Stimulated activated CD4-positive, alpha-beta T cell treated with anti-CD3 and anti-CD28 coated beads, Interleukin-12 subunit alpha, Interleukin-12 subunit beta, amount 100 ng/mL, for 48 hours (primary cell): ENCODE data around the gene FSTL4.

Source experiments
- DNase-seq, 3 donors: peaks; one replicate each; pipeline ENCODE4 v3.0.0-alpha.2; 2020; ENCODE audit warnings: low read depth in 2 of 3, low spot score in 1 of 3

FSTL4 gene

DNA sequence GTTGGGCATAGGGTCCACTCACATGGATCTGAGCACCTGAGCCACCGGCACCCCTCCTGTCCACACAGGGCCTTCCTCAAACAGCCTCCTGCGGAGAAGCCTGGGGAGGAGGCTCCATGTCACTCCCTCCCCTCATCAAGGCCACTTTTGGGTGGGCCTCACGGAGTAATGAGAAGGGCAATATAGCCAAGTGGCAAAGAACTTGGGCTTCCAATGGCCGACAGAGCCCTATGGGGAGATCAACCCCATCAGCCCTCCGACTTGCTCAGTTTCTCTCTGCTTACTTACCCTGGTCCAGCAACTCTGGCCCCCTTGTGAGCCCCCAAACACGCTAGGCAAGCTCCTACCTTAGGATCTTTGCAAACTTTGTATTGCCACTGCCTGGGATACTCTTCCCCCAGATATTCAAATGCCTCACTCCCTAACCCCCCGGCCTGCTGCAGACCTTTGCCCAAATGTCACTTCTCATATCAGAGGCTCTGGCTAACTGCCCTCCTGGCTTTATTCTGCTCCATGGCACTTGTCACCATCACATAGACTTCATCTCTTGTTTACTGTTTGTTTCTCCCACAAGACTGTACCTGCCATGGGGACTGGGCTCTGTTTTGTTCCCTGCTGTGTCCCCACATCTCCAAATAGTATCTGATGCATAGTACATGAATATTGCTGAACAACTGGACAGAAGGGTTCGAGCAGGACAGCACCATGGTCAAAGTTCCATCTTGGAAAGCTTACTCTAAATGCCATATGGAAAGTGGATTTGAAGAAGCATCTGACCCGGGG is 220.8 kb downstream of the FSTL4 start:
- DNase-seq = no peak

DNA sequence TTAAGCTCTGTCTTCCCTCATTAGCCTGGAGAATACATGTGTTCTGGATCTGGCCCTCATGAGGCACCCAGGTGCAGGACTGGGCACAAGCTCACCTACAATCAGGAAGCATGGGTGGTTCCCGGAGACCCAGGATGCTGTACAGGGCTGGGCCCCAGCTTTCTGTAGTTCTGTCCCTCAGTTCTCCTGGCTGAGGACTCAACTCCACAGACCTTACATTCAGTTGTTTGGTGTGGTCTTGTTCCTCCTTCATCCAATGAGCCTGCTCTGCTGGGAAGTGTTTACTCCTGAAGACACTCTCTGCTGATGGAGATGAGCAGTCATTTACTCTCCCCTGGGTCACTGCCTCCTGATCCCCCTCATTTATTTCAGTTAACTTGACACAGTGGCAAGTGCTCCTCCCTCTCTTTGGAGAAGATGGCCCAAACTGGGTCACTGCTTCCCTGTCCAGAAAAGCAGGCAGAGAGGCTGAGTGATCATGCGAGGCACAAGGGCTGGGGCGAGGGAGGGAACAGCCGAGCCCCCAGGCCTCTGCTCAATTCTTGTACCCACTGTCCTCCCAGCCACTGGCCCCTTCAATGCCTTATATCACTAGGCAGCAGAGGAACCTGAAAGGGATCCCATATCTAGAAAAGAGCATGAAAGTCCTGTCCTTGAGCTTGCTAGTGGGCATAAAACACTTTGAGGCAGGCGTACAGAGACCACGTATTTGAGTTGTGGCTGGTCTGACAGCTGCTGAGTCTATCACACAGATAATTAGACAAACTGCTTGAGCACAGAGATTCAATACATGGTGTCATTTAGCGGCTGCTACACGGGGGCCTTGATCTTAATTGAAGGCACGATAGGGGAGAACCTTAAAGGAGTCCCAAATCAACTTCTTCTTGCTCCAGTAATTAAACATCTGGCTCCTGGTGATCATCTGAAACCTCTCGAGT is 221.7 kb downstream of the FSTL4 start:
- DNase-seq = no peak

- no peak for DNase-seq
These were observed 223.2 kb downstream of the FSTL4 start for GRCh38 chr5:133389066-133389590.

GRCh38 chr5:133387621-133388020 is 224.7 kb downstream of the FSTL4 start:
- DNase-seq = no peak

DNA sequence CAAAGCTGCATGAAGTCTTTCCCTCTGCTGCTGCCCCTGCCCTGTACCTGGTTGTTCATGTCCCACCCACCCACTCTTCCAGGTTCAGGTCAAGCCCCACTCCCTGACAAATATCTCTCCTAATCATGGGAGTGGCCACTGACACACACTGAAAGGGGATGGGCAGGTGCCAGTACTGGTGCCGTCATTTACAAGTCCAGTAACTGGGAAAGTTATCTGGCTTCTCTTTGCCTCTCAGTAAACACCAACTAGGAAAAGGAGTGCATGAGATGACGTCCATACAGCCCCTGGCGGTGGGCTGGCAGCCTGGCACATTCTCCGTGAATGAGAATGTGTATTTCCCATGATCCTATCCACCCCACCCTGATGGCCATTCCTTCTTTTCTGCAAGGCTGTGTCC is 225.2 kb downstream of the FSTL4 start:
- DNase-seq = no peak

DNA sequence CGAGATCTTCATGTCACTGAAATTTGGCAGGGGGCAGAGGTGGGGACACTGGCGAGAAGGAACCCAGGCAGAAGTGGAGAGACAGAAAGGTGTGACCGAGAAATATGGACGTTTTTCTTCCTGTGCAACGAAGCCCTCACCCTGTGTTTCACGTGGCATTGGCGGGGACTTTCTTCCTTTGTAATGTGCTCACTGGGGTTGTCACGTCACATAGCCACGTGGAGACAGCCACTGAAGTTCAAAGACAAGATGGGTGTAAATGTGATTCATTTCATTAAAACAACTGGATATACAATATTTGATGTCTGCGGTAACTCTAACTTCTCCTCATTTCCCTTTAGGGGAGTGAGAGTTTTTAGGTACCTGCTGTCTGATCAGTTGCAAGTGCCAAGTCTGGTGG is 225.7 kb downstream of the FSTL4 start:
- DNase-seq = no peak

- DNase-seq = no peak
These were observed 227.0 kb downstream of the FSTL4 start for GRCh38 chr5:133385346-133385745.

DNA sequence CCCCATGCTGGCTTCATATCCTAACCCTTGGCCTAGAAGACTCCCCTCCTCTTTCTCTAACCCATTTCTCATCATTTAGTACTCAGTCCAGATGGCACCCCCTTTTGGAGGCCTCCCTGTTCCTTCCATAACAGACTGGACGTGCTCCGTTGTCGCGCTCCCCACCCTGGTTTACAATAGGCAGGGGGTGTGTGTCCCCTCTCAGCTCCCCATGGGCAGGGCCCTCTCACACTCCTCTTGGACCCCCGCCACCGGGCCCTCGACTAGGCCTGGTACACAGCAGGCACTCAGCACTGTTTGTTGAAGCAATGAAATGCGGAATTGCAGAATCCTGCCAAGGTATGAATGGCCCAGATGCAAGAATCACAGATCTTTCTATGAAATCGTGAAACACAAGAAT is 227.4 kb downstream of the FSTL4 start:
- no peak for DNase-seq

- DNase-seq = no peak
These were observed 228.1 kb downstream of the FSTL4 start for GRCh38 chr5:133384120-133384855.

- no peak for DNase-seq
These were observed 228.8 kb downstream of the FSTL4 start for GRCh38 chr5:133383580-133383939.

GRCh38 chr5:133382661-133383579 is 229.4 kb downstream of the FSTL4 start:
- DNase-seq = no peak

DNA sequence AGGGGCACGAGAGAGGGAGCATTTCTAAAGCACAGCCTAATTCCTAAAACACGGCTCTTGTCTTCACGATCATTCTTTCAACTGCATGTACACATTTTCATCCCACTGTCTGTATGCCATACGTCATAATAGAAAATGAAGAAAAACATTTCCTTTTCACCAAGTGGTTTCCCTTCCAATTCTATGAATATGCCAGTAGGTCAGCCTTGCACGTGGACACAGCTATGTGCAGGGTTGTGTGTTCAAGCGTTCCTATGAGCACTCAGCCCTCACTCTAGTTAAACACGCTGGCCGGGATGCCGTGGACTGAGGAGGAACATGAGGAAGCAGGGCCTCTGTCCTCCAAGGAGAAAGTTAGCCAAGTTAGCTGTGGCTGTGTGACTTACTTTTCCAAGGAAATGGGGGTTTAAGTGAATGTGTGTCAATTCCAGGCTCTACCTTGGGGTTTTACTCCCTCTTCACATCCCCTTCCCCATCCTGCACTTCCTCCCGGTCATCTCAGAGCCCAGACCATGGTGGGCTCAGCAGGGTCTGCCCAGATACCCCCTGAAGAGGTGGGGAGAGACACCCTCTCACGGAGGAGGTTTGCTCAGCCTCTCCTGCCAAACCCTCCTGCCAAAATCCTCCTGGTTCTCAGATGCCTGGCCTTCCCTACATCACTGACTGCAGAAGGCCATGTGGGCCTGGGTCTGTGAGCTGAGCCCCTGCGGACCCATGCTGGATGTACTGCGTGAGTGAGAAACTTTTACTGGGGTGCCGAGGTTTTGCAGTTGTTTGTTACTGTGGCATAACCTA is 230.6 kb downstream of the FSTL4 start:
- DNase-seq = no peak

- no peak for DNase-seq
These were observed 231.3 kb downstream of the FSTL4 start for GRCh38 chr5:133381041-133381440.

DNA sequence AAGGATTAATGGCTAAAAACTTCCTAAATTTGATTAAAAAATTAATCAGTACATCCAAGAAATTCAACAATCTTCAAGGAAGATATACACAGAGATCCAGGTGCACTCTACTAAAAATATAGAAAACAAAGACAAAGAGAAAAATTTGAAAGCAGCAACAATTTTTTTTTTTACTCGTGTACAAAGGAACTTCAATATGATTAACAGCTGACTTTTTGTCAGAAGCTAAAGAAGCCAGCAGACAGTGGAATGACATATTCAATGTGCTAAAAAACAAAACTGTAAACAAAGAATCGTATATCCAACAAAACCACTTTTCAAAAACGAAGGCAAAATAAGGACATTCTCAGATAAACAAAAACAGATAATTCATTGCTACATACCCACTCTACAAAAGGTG is 234.6 kb downstream of the FSTL4 start:
- no peak for DNase-seq

- no peak for DNase-seq
These were observed 235.4 kb downstream of the FSTL4 start for GRCh38 chr5:133376986-133377385.

GRCh38 chr5:133373121-133373870 is 239.0 kb downstream of the FSTL4 start:
- no peak for DNase-seq

DNA sequence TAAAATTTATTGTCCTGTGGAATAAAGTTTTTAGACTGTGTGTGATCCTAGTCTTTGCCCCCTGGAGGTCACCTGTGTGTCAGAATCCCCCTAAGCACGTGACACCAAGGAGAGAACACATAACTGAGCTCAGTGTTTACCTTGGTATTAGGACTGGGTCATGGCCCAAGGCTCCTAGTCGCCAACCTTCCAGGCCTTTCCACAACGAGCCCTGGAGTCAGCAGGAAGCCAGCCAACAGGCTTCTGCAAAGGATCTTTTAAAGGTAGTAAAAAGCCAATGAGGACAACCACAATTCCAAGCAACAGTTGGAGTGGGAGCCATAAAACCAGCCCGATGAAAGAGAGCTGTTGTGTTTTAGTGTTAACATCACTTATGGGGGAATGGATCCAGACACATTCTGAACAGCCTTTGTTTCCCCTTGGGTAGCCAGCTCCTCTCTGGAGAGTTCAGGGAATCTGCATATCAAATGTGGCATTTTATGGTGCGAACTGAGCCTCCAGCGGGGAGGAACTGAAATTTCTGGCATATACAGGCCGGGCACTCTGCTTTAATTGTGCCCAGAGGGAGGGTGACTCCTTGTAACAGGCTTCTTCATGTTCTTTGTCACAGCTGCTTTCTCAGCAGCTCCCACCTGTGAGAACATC is 239.9 kb downstream of the FSTL4 start:
- DNase-seq = no peak
